H1 (cell line): ENCODE data around the gene DSE. TPM values are rescaled to one million over a fixed set of nuclear protein-coding genes. Genes with fewer than 3 reads are reported as not detected.

Experiments used
- BACH1 ChIP-seq: IDR thresholded peaks from 2 replicates; pipeline ENCODE4 v1.6.1; 2012; ENCODE audit warnings: low read length, improper control_type of control experiment
- CEBPB ChIP-seq: IDR thresholded peaks from 2 replicates; pipeline ENCODE4 v1.6.1; 2012; ENCODE audit warnings: low read depth, low read length
- CHD2 ChIP-seq: IDR thresholded peaks from 2 replicates; pipeline ENCODE4 v1.6.1; 2012; ENCODE audit warnings: low read length, improper control_type of control experiment
- polyA plus RNA-seq, 7 experiments: library from polyadenylated mRNA; depleted of rRNA in 3 of 7; stranded (reverse) in 5 of 7; unstranded in 2 of 7; fragments of >200 nt in 5 of 7; fragments of 200-250 nt in 2 of 7; gene quantifications; 1 replicate in 5 of 7; 2 replicates in 1 of 7; 4 replicates in 1 of 7; pipeline versions ENCODE4 v1.2.1 to v1.2.3, GENCODE V29; 2011 to 2013; ENCODE audit warnings: missing spikeins in 2 of 7, mixed read lengths in 2 of 7
- total RNA-seq: library from RNA; stranded (reverse); fragmentation: NEBNext Ultra II Directional; extraction: Animal tissue kit (Norgen Biotek cat#: 25700); gene quantifications from 2 replicates; pipeline ENCODE4 v1.2.1, GENCODE V29; 2021

The DSE gene
- total and polyA plus RNA-seq, 2 of the 8 experiments (the other 6 are each of a cell fraction or from before 2014, with no cell fraction given): 32.5 to 94.4 TPM

DNA sequence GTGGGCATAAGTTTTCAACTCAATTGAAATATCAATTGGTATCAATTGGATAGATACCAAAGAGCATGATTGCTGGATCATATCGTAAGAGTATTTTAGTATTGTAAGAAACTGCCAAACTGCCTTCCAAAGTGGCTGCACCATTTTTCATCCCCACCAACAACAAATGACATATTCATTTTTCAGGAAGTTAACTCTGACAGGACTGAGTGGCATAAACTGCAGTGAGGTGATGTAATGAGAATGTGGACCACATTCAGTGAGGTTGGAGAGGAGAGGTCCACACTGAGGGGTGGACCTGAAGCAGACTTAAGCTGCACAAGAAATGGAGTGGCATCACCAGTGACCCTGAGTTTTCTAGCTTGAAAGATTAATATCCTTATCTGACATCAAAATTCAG, 78.8 kb downstream of the DSE start (continued):
- TF ChIP-seq CHD2 (no peak), BACH1 (no peak), CEBPB (no peak)
